T-helper 1 cell (primary cell): ENCODE measurements around the gene ZWINT.
A peak's percentile ranks its signal among the peaks of the same experiment; 100 is the strongest.

Experiments used
- DNase-seq, 5 donors: peaks; one replicate each; pipeline ENCODE4 v3.0.0-alpha.2; 2012 to 2020
- total RNA-seq, 4 donors: gene quantifications; one replicate each; lab custom pipeline; 2026; lab: John Stamatoyannopoulos, UW

ZWINT gene
- total RNA-seq = 1.8 to 5.2 (median 2.6) reads per million in 4 donors

- peak; percentile 80 to 97 (median 87) for DNase-seq
Observed at GRCh38 chr10:56360967-56361612, at the start of gene ZWINT. TSS of gene ZWINT (minus strand) at chr10:56361259. CDS start at chr10:56361236, 23 bp downstream.

GRCh38 chr10:56383806-56384205 lies 22.7 kb upstream of the ZWINT start:
- no peak for DNase-seq

GRCh38 chr10:56370217-56371113 lies 9.4 kb upstream of the ZWINT start:
- DNase-seq = no peak

GRCh38 chr10:56360583-56360966 lies 484 bp downstream of the ZWINT start:
- DNase-seq = no peak

- DNase-seq = no peak
Observed at GRCh38 chr10:56359837-56360236, 1.2 kb downstream of the ZWINT start.

GRCh38 chr10:56357018-56357417 lies 4.0 kb downstream of the ZWINT start:
- DNase-seq = no peak

- DNase-seq = no peak
Observed at GRCh38 chr10:56351909-56352630, 9.0 kb downstream of the ZWINT start.

- DNase-seq = no peak
Observed at GRCh38 chr10:56349611-56350010, 11.4 kb downstream of the ZWINT start.

- no peak for DNase-seq
Observed at GRCh38 chr10:56348101-56348500, 13.0 kb downstream of the ZWINT start.

- DNase-seq = no peak
Observed at GRCh38 chr10:56346845-56347415, 14.1 kb downstream of the ZWINT start.

GRCh38 chr10:56341612-56342011 lies 19.4 kb downstream of the ZWINT start:
- no peak for DNase-seq

GRCh38 chr10:56329961-56330360 lies 31.1 kb downstream of the ZWINT start:
- no peak for DNase-seq

GRCh38 chr10:56327118-56327517 lies 33.9 kb downstream of the ZWINT start:
- DNase-seq = no peak

GRCh38 chr10:56319386-56319785 lies 41.7 kb downstream of the ZWINT start:
- DNase-seq = no peak

- no peak for DNase-seq
Observed at GRCh38 chr10:56318816-56319215, 42.2 kb downstream of the ZWINT start.

GRCh38 chr10:56317603-56318002 lies 43.5 kb downstream of the ZWINT start:
- DNase-seq = no peak

- DNase-seq = no peak
Observed at GRCh38 chr10:56316603-56317002, 44.5 kb downstream of the ZWINT start.
